ENCODE data around the gene RPL10L.

Gene RPL10L

GRCh38 chr14:46626876-46627275 lies 24.7 kb downstream of the RPL10L start:
- Histone ChIP-seq H3K4me2 (ENCODE audit: low read length) (no peak overlapping the region), H3K14ac (ENCODE audit: low read length) (no peak overlapping the region), H3K18ac (ENCODE audit: low read length) (no peak overlapping the region), H3K27me3 (ENCODE audit: insufficient read depth, low read length) (no peaks in the 10 kb centered on the region), H3K36me3 (ENCODE audit: control insufficient read depth in 1 of 2, insufficient read depth in 2 of 2, low read length in 2 of 2) (no peaks in the 10 kb centered on the region), H2AK5ac (ENCODE audit: low read length) (no peak overlapping the region), H4K91ac (ENCODE audit: low read depth, low read length) (no peak overlapping the region), H2AFZ (ENCODE audit: insufficient read depth, low read length, poor library complexity) (no peak overlapping the region), H4K12ac (ENCODE audit: low read depth, low read length) (no peak overlapping the region), H3K79me2 (ENCODE audit: control insufficient read depth, insufficient read depth, low read length, poor library complexity) (no peaks in the 10 kb centered on the region), H2BK5ac (ENCODE audit: low read depth, low read length, poor library complexity) (no peak overlapping the region), H4K8ac (ENCODE audit: low read depth, low read length) (no peak overlapping the region), H2BK120ac (ENCODE audit: insufficient read depth, low read length, poor library complexity) (no peak overlapping the region), H3K4me1 (ENCODE audit: control insufficient read depth in 1 of 2, insufficient read depth in 2 of 2, low read length in 2 of 2) (no peaks in the 10 kb centered on the region), H3K27ac (ENCODE audit: low read depth, low read length) (no peak overlapping the region), H3K4ac (ENCODE audit: low read depth, low read length) (no peak overlapping the region), H3K23ac (ENCODE audit: low read length) (no peak overlapping the region), H3K9ac (ENCODE audit: low read length) (no peak overlapping the region), H3K9me3 (ENCODE audit: insufficient read depth, low read depth, low read length) (no peaks in the 10 kb centered on the region), H3K79me1 (ENCODE audit: low read length) (no peaks in the 10 kb centered on the region), H3K4me3 (ENCODE audit: low read depth, low read length) (no peak overlapping the region), H2BK12ac (ENCODE audit: low read length) (no peak overlapping the region)
- no peak for DNase-seq
- no CpG with 5 or more reads among the region's 3 CpGs for WGBS (ENCODE audit: extremely low coverage, insufficient coverage, insufficient read length)
